Endothelial cell of umbilical vein (primary cell): ENCODE results near the gene ARMH3.

Source experiments
- EZH2 ChIP-seq: IDR thresholded peaks from 2 replicates; pipeline ENCODE4 v1.6.1; 2012; ENCODE audit warnings: borderline replicate concordance, low read depth, mild to moderate bottlenecking, moderate library complexity, low read length, inconsistent platforms; ENCODE audit not compliant: severe bottlenecking
- FOS ChIP-seq: IDR thresholded peaks from 2 replicates; pipeline ENCODE4 v1.6.1; 2011; ENCODE audit warnings: mild to moderate bottlenecking, low read length, moderate library complexity, borderline replicate concordance; ENCODE audit not compliant: insufficient read depth
- GATA2 ChIP-seq: IDR thresholded peaks from 2 replicates; pipeline ENCODE4 v1.7.0; 2011; ENCODE audit warnings: low read depth, mild to moderate bottlenecking, moderate library complexity, mixed read lengths, low read length; ENCODE audit not compliant: insufficient read length, insufficient read depth
- JUN ChIP-seq: IDR thresholded peaks from 2 replicates; pipeline ENCODE4 v1.6.1; 2011; ENCODE audit warnings: borderline replicate concordance, low read depth; ENCODE audit not compliant: insufficient read length, insufficient read depth
- MAX ChIP-seq: IDR thresholded peaks from 2 replicates; pipeline ENCODE4 v1.6.1; 2011; ENCODE audit not compliant: insufficient read depth, insufficient read length
- MYC ChIP-seq: IDR thresholded peaks from one replicate; pipeline ENCODE4 v1.6.1; 2011; ENCODE audit warnings: mild to moderate bottlenecking, low read depth, low read length
- POLR2A ChIP-seq: IDR thresholded peaks from 2 replicates; pipeline ENCODE4 v1.6.1; 2012; ENCODE audit warnings: low read depth, mild to moderate bottlenecking, control low read depth, low read length
- POLR2AphosphoS5 ChIP-seq: IDR thresholded peaks from 2 replicates; pipeline ENCODE4 v1.6.1; 2012; ENCODE audit warnings: low read depth, mild to moderate bottlenecking, control low read depth, low read length, moderate library complexity; ENCODE audit not compliant: insufficient read depth
- TF ChIP-seq, protein P1 (sequence below), 2 donors: IDR thresholded peaks; 1 replicate in 1 of 2; 2 replicates in 1 of 2; pipeline ENCODE4 v1.5.1; 2011; ENCODE audit warnings: low read length in 2 of 2, mild to moderate bottlenecking in 2 of 2, moderate library complexity in 2 of 2, control low read depth in 1 of 2, inconsistent platforms in 1 of 2, low read depth in 1 of 2; ENCODE audit not compliant: insufficient read depth in 1 of 2; ENCODE audit errors: extremely low read depth in 1 of 2

- TF ChIP-seq, protein P1, sequence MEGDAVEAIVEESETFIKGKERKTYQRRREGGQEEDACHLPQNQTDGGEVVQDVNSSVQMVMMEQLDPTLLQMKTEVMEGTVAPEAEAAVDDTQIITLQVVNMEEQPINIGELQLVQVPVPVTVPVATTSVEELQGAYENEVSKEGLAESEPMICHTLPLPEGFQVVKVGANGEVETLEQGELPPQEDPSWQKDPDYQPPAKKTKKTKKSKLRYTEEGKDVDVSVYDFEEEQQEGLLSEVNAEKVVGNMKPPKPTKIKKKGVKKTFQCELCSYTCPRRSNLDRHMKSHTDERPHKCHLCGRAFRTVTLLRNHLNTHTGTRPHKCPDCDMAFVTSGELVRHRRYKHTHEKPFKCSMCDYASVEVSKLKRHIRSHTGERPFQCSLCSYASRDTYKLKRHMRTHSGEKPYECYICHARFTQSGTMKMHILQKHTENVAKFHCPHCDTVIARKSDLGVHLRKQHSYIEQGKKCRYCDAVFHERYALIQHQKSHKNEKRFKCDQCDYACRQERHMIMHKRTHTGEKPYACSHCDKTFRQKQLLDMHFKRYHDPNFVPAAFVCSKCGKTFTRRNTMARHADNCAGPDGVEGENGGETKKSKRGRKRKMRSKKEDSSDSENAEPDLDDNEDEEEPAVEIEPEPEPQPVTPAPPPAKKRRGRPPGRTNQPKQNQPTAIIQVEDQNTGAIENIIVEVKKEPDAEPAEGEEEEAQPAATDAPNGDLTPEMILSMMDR (IDR thresholded peaks at IDR 0.05; ENCODE audit: extremely low read depth in 1 of 2, insufficient read depth in 1 of 2, low read depth in 1 of 2, low read length in 2 of 2), result no peak
- no peak for TF ChIP-seq MAX
- no peak for TF ChIP-seq POLR2A
- TF ChIP-seq EZH2, result no peak
- TF ChIP-seq POLR2AphosphoS5, result no peak
- TF ChIP-seq JUN, result no peak
- TF ChIP-seq MYC, result no peak
- no peak for TF ChIP-seq FOS
- no peak for TF ChIP-seq GATA2
Observed at GRCh38 chr10:102010961-102011360, 45.0 kb downstream of the ARMH3 start.
